ENCODE data around the gene NFILZ.

Gene NFILZ, protein sequence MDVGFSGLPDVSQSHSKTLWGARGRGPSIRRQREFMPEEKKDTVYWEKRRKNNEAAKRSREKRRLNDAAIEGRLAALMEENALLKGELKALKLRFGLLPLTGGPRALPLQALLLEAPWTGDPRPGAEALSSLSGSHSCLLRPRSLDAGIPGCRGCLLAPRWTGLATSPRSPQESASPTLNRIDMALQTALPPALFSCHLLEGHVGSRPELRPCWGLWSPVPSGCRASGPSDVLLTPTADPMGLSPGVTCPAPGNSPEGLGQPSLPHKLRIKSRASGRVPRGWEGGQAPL

GRCh38 chr19:8629996-8630683 is at the start of gene NFILZ:
TSS of gene NFILZ (plus strand) at chr19:8630633. CDS start at chr19:8676766, 46,133 bp downstream.
- no peak for DNase-seq

GRCh38 chr19:8580710-8581281 is 49.6 kb upstream of the NFILZ start:
- peak; percentile 77 for DNase-seq

GRCh38 chr19:8584965-8585893 is 45.2 kb upstream of the NFILZ start:
- DNase-seq, result no peak

GRCh38 chr19:8585894-8586750 is 44.3 kb upstream of the NFILZ start:
- peak; percentile 61 for DNase-seq

DNA sequence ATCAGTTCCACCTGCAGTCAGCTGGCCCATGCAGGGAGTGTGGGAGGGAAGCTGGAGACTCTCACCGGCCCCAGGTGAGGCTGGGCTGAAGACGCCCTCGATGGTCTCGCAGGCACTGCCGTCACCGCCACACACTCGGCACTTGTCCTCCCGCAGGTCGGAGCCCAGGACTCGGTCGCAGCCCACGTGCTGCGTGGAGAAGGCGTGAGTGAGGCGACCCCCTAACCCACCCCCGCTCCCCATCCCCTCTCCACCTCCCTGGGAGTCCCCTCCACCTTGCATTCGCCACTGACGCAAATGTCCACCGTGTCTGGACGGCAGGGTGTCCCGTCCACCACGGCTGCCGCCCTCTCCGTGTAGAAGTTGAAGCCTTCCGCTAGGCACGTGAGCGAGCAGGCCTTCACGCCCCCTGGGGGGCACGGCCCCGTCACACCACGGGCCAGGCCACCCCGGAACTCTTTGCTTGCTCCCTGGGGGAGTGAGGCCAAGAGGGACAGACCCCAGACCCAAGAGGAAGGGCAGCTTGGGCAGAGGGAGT is 41.2 kb upstream of the NFILZ start:
- no peak for DNase-seq

GRCh38 chr19:8592231-8593009 is 38.0 kb upstream of the NFILZ start:
- DNase-seq, result peak; percentile 91

- DNase-seq, result no peak
These were observed 36.5 kb upstream of the NFILZ start for GRCh38 chr19:8593931-8594330.

- DNase-seq, result no peak
These were observed 34.8 kb upstream of the NFILZ start for GRCh38 chr19:8595651-8596050.

GRCh38 chr19:8596168-8596567 is 34.3 kb upstream of the NFILZ start:
- DNase-seq, result no peak

DNA sequence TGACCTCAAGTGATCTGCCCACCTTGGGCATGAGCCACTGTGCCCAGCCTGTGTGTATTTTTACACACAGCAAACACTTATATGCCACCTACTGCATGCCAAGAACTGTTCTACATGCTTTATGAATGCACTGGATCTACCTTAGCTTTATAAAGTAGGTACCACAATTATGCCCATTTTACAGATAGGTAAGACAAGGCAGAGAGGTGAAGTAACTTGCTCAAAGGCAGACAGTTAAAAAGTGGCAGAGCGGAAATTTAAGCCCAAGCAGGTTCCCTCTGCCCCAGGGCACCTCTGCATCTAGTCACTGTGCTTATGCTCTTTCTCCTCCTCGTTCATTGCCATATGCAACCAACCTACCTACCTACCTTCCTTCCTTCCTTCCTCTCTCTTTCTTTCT is 30.4 kb upstream of the NFILZ start:
- no peak for DNase-seq

DNA sequence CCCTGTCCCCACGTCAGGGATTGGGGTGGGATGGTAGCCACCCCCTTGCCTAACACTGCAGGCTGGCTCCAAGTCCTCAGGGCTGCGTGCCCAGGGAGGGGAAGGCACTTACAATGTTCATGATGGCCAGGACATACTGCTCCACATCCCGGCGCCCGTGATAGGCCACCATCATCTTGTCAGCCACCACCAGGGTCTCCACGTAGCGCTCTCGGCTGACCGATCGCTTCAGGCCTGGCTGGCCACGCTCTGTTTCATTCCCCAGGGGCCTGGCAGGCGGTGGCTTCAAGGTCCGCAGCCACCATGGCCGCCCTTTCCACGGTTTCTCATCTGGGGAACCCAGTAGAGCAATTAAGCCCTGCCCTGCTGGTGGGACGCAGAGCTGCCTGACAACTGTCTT is 29.6 kb upstream of the NFILZ start:
- DNase-seq, result no peak

GRCh38 chr19:8601796-8602195 is 28.6 kb upstream of the NFILZ start:
- no peak for DNase-seq

GRCh38 chr19:8605514-8605913 is 24.9 kb upstream of the NFILZ start:
- no peak for DNase-seq

GRCh38 chr19:8607386-8607785 is 23.0 kb upstream of the NFILZ start:
- DNase-seq, result no peak

DNA sequence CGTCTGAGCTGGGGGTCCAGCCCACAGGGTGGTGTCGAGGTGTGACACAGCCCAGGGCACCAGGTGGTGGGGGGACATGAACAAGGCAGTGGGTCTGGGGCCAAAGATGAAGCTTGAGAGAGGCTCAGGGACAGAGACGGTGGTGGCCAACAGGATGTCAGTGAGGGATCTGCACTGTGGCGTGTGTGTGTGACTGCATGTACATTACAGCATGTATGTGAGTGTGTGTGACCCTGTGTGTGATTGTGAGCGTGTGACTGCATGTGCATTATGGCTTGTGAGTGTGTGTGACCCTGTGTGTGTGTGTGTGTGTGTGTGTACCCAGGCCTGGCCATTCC is 21.5 kb upstream of the NFILZ start:
- no peak for DNase-seq

DNA sequence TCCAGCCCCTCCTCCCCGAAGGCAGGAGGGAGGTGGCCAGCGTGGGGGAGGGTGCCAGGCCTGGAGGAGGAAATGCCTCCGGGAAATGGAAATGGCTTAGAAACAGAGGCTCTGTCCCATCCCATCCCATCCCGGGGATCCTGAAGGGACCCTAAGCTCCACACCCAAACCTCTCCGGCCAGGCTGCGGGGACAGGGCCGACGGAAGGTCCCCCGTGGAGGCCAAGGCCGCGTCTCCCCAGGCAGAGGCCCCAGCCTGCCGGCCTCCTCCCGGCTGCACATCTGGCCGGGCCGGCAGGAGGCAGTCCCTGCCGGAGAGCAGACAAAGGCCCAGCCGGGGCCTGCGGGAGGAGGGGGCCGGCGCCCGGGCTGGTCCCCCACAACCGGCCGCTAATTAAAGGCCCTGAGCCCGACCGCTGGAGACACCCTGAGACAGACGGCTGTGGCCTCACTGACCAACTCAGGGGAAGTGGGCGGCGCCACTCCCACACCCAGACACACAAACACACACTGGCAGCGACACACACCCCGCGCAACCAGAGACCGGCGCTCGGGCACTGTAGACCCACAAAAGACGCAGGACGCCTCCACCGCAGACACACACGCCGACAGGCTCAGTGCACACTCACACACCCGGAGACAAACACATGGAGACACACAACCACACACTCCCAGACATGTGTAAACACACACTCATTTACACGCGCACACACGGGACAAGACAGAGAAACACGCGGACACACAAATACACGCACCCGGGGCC is 21.0 kb upstream of the NFILZ start:
- peak; percentile 6 for DNase-seq

DNA sequence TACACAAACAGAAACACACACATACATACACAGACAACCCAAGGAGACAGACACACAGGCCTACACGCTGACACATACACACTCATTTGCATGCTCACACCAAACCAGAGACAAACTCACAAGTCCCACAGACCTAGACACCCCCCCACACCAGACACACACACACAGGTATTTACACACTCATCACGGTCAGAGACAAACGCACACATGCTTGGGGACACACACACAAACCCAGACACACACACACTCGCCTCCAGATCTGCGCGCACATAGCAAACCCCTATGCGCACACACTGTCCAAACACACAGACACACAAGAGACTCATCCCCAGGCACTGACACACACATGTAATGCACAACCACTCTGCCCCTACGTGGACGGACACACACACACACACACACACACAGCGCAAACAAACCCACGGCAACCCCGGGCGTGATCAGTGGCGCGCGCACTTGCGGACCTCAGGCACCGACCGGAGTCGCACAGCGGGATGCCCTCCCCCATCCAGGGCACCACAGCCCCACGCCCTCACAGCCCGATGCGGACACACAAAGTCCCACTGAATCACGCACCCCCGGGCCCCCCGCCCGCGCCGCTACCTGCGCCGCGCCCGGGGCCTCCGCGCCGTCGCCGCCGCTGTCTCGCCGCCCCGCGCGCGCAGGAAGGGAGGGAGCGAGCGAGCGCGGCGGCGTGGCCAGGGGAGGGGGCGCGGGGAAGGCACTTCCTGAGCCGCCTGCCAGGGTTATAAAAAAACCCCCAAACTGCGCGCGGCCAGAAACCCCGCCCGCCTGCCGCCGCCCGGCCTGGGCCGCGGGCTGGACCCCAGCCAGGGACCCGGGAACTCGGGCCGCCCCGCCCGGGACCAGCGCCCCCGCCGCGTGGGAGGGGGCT is 20.1 kb upstream of the NFILZ start, which contains the start of gene ADAMTS10:
ADAMTS10 (minus strand) TSS at position 675 of the 895 bp plus-strand sequence. CDS start 5,005 bp downstream, outside the sequence.
- peak; percentile 27 for DNase-seq

DNA sequence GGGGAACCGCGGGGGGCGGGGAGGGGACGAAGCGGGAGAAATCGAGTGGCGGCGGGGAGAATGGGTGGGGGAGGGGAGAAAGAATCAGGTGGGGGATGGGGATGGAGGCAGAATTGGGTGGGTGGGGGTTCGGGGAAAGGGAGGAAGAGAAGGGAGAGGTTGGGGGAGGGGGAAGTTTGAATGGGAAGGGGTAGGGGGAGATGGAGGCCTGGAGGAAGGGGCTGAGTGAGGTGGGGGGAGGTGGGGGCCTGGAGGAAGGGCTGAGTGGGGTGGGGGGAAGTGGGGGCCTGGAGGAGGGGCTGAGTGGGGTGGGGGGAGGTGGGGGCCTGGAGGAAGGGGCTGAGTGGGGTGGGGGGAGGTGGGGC is 19.5 kb upstream of the NFILZ start:
- DNase-seq, result no peak

DNA sequence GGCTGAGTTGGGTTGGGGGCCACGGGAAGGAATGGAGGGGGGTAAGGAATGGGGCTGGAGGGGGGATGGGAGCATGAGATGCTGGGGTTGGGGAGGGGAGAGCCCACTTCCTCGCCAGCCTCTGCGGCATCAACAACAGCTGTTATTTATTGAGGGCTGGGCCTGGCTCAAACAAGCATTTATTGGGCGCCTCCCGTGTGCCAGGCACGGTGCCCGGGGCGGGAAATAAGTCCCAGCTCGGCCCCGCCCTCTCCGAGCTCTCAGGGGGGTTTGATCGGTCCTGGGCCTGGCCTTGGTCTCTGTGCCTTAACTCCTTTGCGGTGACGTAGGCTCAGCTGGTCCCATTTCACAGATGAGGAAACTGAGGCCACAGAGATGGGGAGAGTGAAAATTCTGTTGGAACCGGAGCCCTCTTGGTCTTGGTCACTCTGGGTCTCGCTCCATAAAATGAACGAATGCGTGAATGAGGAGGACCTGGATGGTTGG is 19.0 kb upstream of the NFILZ start:
- DNase-seq, result no peak
